GM23338 (cell line): ENCODE data around the gene AKNA. TPM values are rescaled to one million over a fixed set of nuclear protein-coding genes. Genes with fewer than 3 reads are reported as not detected.

Experiments
- ATAC-seq: fragments of 200-7000 bp; cut with Tn5 transposase; 3 replicates; pipeline ENCODE4 v1.9.1; 2020
- DNase-seq: peaks from one replicate; pipeline ENCODE4 v3.0.0-alpha.2; 2015; ENCODE audit warnings: low spot score
- H2AFZ ChIP-seq: fragments of 200-600 bp; sonication (generic); 2 replicates; pipeline ENCODE4 v1.8.0; 2016; ENCODE audit warnings: antibody characterized with exemption, mild to moderate bottlenecking, moderate library complexity
- H3F3A ChIP-seq: fragments of 200-600 bp; sonication (generic); replicated peaks from 2 replicates; pipeline ENCODE4 v1.8.0; 2017; ENCODE audit warnings: antibody characterized with exemption, mixed run types, low read depth
- H3K27ac ChIP-seq: fragments of 200-600 bp; sonication (generic); 2 replicates; pipeline ENCODE4 v1.6.1; 2016; ENCODE audit warnings: low read depth
- H3K27me3 ChIP-seq: fragments of 200-600 bp; sonication (generic); 2 replicates; pipeline ENCODE4 v1.8.0; 2016; ENCODE audit warnings: mild to moderate bottlenecking, mixed run types, moderate library complexity; ENCODE audit not compliant: insufficient read depth
- H3K36me3 ChIP-seq: fragments of 200-600 bp; sonication (generic); 2 replicates; pipeline ENCODE4 v1.8.0; 2016; ENCODE audit warnings: mild to moderate bottlenecking; ENCODE audit not compliant: insufficient read depth
- H3K4me1 ChIP-seq: fragments of 200-600 bp; sonication (generic); 2 replicates; pipeline ENCODE4 v1.8.0; 2016; ENCODE audit warnings: mild to moderate bottlenecking, moderate library complexity; ENCODE audit not compliant: insufficient read depth
- H3K4me2 ChIP-seq: fragments of 200-600 bp; sonication (generic); 2 replicates; pipeline ENCODE4 v1.7.1; 2017; ENCODE audit warnings: mixed run types
- H3K4me3 ChIP-seq: fragments of 200-600 bp; sonication (generic); 2 replicates; pipeline ENCODE4 v1.6.1; 2016; ENCODE audit warnings: mixed run types
- H3K79me2 ChIP-seq: fragments of 200-600 bp; sonication (generic); replicated peaks from 2 replicates; pipeline ENCODE4 v1.8.0; 2017; ENCODE audit warnings: mild to moderate bottlenecking; ENCODE audit not compliant: insufficient read depth
- H3K9me2 ChIP-seq: fragments of 200-600 bp; sonication (generic); 2 replicates; pipeline ENCODE4 v1.8.0; 2017; ENCODE audit not compliant: insufficient read depth
- H4K20me1 ChIP-seq: fragments of 200-600 bp; sonication (generic); replicated peaks from 2 replicates; pipeline ENCODE4 v1.8.0; 2017; ENCODE audit warnings: mild to moderate bottlenecking; ENCODE audit not compliant: insufficient read depth
- H3K27ac Mint-ChIP-seq: 2 replicates; pipeline ENCODE4 v1.8.0; 2020; ENCODE audit warnings: inconsistent platforms, mild to moderate bottlenecking, moderate library complexity, mixed read lengths
- H3K27me3 Mint-ChIP-seq: 3 replicates; pipeline ENCODE4 v1.8.0; 2022; ENCODE audit warnings: low read depth, mild to moderate bottlenecking, moderate library complexity, mixed read lengths, inconsistent platforms; ENCODE audit not compliant: insufficient read depth, poor library complexity
- H3K36me3 Mint-ChIP-seq: 3 replicates; pipeline ENCODE4 v1.8.0; 2021; ENCODE audit warnings: low read depth, mild to moderate bottlenecking, inconsistent platforms, moderate library complexity, mixed read lengths
- H3K4me1 Mint-ChIP-seq: 3 replicates; pipeline ENCODE4 v1.8.0; 2020; ENCODE audit warnings: mild to moderate bottlenecking, inconsistent platforms, mixed read lengths
- H3K4me3 Mint-ChIP-seq: 3 replicates; pipeline ENCODE4 v1.8.0; 2021; ENCODE audit warnings: moderate library complexity, mild to moderate bottlenecking, inconsistent platforms, mixed read lengths
- H3K9me3 Mint-ChIP-seq: 3 replicates; pipeline ENCODE4 v1.8.0; 2020; ENCODE audit warnings: moderate library complexity, mild to moderate bottlenecking, inconsistent platforms, mixed read lengths
- CREB1 ChIP-seq: fragments of 250-450 bp; sonication (Bioruptor Pico); IDR thresholded peaks from 2 replicates; pipeline ENCODE4 v1.5.0; 2020; ENCODE audit warnings: low read depth, mild to moderate bottlenecking, moderate library complexity
- EZH2 ChIP-seq: fragments of 200-600 bp; sonication (generic); IDR thresholded peaks from one replicate; pipeline ENCODE4 v1.8.0; 2017; ENCODE audit warnings: antibody characterized with exemption, mild to moderate bottlenecking, low read depth; ENCODE audit not compliant: unreplicated experiment
- EZH2phosphoT487 ChIP-seq: fragments of 200-600 bp; sonication (generic); IDR thresholded peaks from one replicate; pipeline ENCODE4 v1.8.1; 2018; ENCODE audit warnings: antibody characterized with exemption; ENCODE audit not compliant: unreplicated experiment
- JUNB ChIP-seq: IDR thresholded peaks from one replicate; pipeline ENCODE4 v1.6.1; 2016; ENCODE audit warnings: antibody characterized with exemption; ENCODE audit not compliant: unreplicated experiment
- POLR2AphosphoS5 ChIP-seq: IDR thresholded peaks from 2 replicates; pipeline ENCODE4 v1.6.1; 2016; ENCODE audit warnings: antibody characterized with exemption, low read depth
- STAT1 ChIP-seq: IDR thresholded peaks from one replicate; pipeline ENCODE4 v1.6.1; 2016; ENCODE audit warnings: antibody characterized with exemption; ENCODE audit not compliant: unreplicated experiment
- ZNF114 ChIP-seq: fragments of 250-450 bp; sonication (Bioruptor Pico); IDR thresholded peaks from 2 replicates; pipeline ENCODE4 v1.5.0; 2020; ENCODE audit warnings: mild to moderate bottlenecking, moderate library complexity
- ZNF331 ChIP-seq: fragments of 250-450 bp; sonication (Bioruptor Pico); IDR thresholded peaks from 2 replicates; pipeline ENCODE4 v1.5.0; 2020; ENCODE audit warnings: low read depth, mild to moderate bottlenecking, moderate library complexity
- polyA plus RNA-seq: library from polyadenylated mRNA; unstranded; fragments of >200 nt; fragmentation: Nextera tagmentation; extraction: Ambion mirVana; gene quantifications from 2 replicates; pipeline ENCODE4 v1.2.1, GENCODE V29; 2016
- total RNA-seq: library from RNA; depleted of rRNA; stranded (reverse); fragments of >200 nt; shearing (Covaris generic); gene quantifications from 2 replicates; pipeline ENCODE4 v1.2.3, GENCODE V29; 2014
- TF ChIP-seq, protein P1 (sequence below): IDR thresholded peaks from 2 replicates; pipeline ENCODE4 v1.6.1; 2016; ENCODE audit warnings: antibody characterized with exemption
- TF ChIP-seq, protein P2 (sequence below): IDR thresholded peaks from one replicate; pipeline ENCODE4 v1.6.1; 2018; ENCODE audit warnings: antibody characterized with exemption; ENCODE audit not compliant: unreplicated experiment

Gene AKNA
- total and polyA plus RNA-seq, 2 experiments from 2014 or later: 9.0 to 28.1 TPM

GRCh38 chr9:114336157-114336556, 51.6 kb downstream of the AKNA start:
- no peak overlapping the region for H3K27ac Mint-ChIP-seq
- Histone ChIP-seq H3K4me2 (no peak overlapping the region), H3K4me3 (no peak overlapping the region), H3K27ac (no peak overlapping the region), H3K4me1 (no peaks in the 10 kb centered on the region), H3K36me3 (no peaks in the 10 kb centered on the region), H3K79me2 (no peaks in the 10 kb centered on the region), H3K9me2 (no peaks in the 10 kb centered on the region), H3F3A (0 out of 2 replicates have a peak, but pooled peaks cover 4% of the 10 kb centered on the region), H4K20me1 (no peaks in the 10 kb centered on the region), H2AFZ (no peak overlapping the region), H3K27me3 (no peaks in the 10 kb centered on the region)
- peaks cover 60% of the 10 kb centered on the region for H3K36me3 Mint-ChIP-seq
- 0 out of 3 replicates have a peak, but pooled peaks cover 6% of the 10 kb centered on the region for H3K9me3 Mint-ChIP-seq
- TF ChIP-seq, protein P1, sequence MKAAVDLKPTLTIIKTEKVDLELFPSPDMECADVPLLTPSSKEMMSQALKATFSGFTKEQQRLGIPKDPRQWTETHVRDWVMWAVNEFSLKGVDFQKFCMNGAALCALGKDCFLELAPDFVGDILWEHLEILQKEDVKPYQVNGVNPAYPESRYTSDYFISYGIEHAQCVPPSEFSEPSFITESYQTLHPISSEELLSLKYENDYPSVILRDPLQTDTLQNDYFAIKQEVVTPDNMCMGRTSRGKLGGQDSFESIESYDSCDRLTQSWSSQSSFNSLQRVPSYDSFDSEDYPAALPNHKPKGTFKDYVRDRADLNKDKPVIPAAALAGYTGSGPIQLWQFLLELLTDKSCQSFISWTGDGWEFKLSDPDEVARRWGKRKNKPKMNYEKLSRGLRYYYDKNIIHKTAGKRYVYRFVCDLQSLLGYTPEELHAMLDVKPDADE: no peak
- no peak for TF ChIP-seq EZH2phosphoT487
- peaks cover 15% of the 10 kb centered on the region for H3K27me3 Mint-ChIP-seq
- H3K4me1 Mint-ChIP-seq: peaks cover 6% of the 10 kb centered on the region
- no peak for DNase-seq
- H3K4me3 Mint-ChIP-seq: no peak overlapping the region
- no peak for ATAC-seq

DNA sequence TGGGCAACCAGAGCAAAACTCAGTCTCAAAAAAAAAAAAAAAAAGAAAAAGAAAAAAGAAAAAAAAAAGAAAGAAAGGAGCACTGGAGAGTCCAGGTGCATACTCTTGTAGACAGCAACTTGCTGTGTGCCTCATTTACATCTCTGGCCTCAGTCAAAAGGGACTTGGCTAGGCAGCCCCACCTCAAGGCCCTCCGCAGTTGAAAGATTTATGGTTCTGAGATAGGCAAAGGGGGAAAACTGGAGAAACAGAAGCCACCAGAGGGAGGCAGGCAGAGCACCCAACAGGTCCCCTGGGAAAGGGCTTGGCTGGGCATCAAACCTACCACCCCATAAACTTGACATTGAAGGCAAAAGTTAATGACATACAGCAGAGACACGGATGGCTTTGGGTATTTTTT, 52.0 kb downstream of the AKNA start:
- Mint-ChIP-seq H3K27ac (no peak overlapping the region), H3K4me3 (no peak overlapping the region), H3K27me3 (peaks cover 16% of the 10 kb centered on the region), H3K36me3 (peaks cover 56% of the 10 kb centered on the region), H3K4me1 (peaks cover 6% of the 10 kb centered on the region), H3K9me3 (0 out of 3 replicates have a peak, but pooled peaks cover 6% of the 10 kb centered on the region)
- H3K27ac ChIP-seq: no peak overlapping the region
- no peaks in the 10 kb centered on the region for H3K36me3 ChIP-seq
- H3K27me3 ChIP-seq: no peaks in the 10 kb centered on the region
- H3F3A ChIP-seq: 0 out of 2 replicates have a peak, but pooled peaks cover 4% of the 10 kb centered on the region
- H3K4me1 ChIP-seq: no peaks in the 10 kb centered on the region
- H3K79me2 ChIP-seq: no peaks in the 10 kb centered on the region
- TF ChIP-seq ZNF114 (CRISPR knock-in tag) (no peak), CREB1 (no peak), EZH2 (no peak)
- TF ChIP-seq, protein P1: no peak
- ATAC-seq: no peak
- no peaks in the 10 kb centered on the region for H3K9me2 ChIP-seq
- no peak overlapping the region for H3K4me3 ChIP-seq
- H2AFZ ChIP-seq: no peak overlapping the region
- DNase-seq: no peak
- H4K20me1 ChIP-seq: no peaks in the 10 kb centered on the region
- no peak overlapping the region for H3K4me2 ChIP-seq

DNA sequence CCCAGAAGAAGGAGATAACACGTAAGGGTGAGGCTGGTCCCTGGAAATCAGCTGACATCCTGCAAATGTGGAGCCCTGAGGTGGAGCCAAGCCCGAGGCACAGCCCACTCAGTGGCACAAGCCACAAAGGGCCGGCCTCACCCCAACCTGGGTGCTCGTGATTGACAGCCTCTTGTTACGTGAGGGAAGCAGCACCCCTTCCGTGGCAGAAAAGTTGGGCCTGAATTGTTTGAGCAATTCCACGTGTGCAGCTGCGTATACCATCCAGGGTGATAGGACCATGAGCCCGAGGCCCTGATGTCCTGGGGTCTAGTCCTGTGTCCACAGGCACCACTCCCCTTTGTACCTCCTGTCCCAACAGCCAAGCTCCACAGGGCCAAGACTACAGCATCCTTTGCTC, 53.3 kb downstream of the AKNA start:
- H3K36me3 Mint-ChIP-seq: peaks cover 45% of the 10 kb centered on the region
- H3K9me2 ChIP-seq: no peaks in the 10 kb centered on the region
- ATAC-seq (no peak), DNase-seq (no peak)
- peaks cover 17% of the 10 kb centered on the region for H3K27me3 Mint-ChIP-seq
- H3K36me3 ChIP-seq: no peaks in the 10 kb centered on the region
- H3K27ac Mint-ChIP-seq: no peak overlapping the region
- H3F3A ChIP-seq: 0 out of 2 replicates have a peak, but pooled peaks cover 4% of the 10 kb centered on the region
- 0 out of 3 replicates have a peak, but pooled peaks cover 6% of the 10 kb centered on the region for H3K9me3 Mint-ChIP-seq
- H3K4me1 ChIP-seq: no peaks in the 10 kb centered on the region
- peaks cover 6% of the 10 kb centered on the region for H3K4me1 Mint-ChIP-seq
- no peak overlapping the region for H2AFZ ChIP-seq
- H4K20me1 ChIP-seq: no peaks in the 10 kb centered on the region
- H3K4me3 Mint-ChIP-seq: no peak overlapping the region
- no peak overlapping the region for H3K27ac ChIP-seq
- no peaks in the 10 kb centered on the region for H3K27me3 ChIP-seq
- H3K4me2 ChIP-seq: no peak overlapping the region
- no peak overlapping the region for H3K4me3 ChIP-seq
- no peaks in the 10 kb centered on the region for H3K79me2 ChIP-seq
- TF ChIP-seq EZH2phosphoT487: no peak
- TF ChIP-seq, protein P1: no peak
- no peak for TF ChIP-seq STAT1
- TF ChIP-seq POLR2AphosphoS5: no peak
- TF ChIP-seq, protein P2, sequence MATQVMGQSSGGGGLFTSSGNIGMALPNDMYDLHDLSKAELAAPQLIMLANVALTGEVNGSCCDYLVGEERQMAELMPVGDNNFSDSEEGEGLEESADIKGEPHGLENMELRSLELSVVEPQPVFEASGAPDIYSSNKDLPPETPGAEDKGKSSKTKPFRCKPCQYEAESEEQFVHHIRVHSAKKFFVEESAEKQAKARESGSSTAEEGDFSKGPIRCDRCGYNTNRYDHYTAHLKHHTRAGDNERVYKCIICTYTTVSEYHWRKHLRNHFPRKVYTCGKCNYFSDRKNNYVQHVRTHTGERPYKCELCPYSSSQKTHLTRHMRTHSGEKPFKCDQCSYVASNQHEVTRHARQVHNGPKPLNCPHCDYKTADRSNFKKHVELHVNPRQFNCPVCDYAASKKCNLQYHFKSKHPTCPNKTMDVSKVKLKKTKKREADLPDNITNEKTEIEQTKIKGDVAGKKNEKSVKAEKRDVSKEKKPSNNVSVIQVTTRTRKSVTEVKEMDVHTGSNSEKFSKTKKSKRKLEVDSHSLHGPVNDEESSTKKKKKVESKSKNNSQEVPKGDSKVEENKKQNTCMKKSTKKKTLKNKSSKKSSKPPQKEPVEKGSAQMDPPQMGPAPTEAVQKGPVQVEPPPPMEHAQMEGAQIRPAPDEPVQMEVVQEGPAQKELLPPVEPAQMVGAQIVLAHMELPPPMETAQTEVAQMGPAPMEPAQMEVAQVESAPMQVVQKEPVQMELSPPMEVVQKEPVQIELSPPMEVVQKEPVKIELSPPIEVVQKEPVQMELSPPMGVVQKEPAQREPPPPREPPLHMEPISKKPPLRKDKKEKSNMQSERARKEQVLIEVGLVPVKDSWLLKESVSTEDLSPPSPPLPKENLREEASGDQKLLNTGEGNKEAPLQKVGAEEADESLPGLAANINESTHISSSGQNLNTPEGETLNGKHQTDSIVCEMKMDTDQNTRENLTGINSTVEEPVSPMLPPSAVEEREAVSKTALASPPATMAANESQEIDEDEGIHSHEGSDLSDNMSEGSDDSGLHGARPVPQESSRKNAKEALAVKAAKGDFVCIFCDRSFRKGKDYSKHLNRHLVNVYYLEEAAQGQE: no peak
- no peak for TF ChIP-seq EZH2
- TF ChIP-seq ZNF114 (CRISPR knock-in tag): no peak
- TF ChIP-seq JUNB: no peak
- no peak for TF ChIP-seq ZNF331
